ENCODE data around the gene PRAMEF1. TPM values are rescaled to one million over a fixed set of nuclear protein-coding genes. Genes with fewer than 3 reads are reported as not detected.
"Not testable (repeated sequence)": the region's sequence is repeated elsewhere in the genome, so short reads cannot be mapped to it uniquely, and the experiment has no call there.

PRAMEF1 gene, protein sequence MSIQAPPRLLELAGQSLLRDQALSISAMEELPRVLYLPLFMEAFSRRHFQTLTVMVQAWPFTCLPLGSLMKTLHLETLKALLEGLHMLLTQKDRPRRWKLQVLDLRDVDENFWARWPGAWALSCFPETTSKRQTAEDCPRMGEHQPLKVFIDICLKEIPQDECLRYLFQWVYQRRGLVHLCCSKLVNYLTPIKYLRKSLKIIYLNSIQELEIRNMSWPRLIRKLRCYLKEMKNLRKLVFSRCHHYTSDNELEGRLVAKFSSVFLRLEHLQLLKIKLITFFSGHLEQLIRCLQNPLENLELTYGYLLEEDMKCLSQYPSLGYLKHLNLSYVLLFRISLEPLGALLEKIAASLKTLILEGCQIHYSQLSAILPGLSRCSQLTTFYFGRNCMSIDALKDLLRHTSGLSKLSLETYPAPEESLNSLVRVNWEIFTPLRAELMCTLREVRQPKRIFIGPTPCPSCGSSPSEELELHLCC
- not detected for total RNA-seq

DNA sequence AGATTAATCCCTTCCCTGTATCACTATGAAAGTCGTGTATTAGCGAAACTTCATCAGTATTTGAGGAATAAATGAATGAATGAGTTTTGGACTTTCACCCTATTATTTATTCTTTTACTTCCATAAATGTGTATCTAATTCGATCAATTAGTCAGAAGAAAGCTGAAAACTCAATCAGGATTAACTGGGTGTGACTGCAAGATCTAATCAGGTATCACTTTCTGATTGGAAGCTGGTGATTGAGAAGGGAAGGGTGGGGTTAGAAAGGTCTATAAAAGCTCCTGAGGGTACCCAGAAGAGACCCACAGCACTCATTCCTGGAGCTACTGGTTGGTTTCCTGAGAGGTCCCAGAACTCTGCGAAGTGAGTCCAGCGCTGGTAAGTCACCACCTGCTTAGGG lies at the start of gene PRAMEF1:
TSS of gene PRAMEF1 (plus strand) at position 301 of the 400 bp plus-strand sequence. CDS start 1,831 bp downstream, outside the sequence.
- DNase-seq (ENCODE audit: low spot score); intact Hi-C loops (cut with DNase I); ATAC-seq: not testable (repeated sequence)

- ATAC-seq (no peak), DNase-seq (ENCODE audit: low spot score) (no peak)
- intact Hi-C loops (cut with DNase I): no loop called here
Observed at GRCh38 chr1:12741946-12742345, 49.3 kb upstream of the PRAMEF1 start.

DNA sequence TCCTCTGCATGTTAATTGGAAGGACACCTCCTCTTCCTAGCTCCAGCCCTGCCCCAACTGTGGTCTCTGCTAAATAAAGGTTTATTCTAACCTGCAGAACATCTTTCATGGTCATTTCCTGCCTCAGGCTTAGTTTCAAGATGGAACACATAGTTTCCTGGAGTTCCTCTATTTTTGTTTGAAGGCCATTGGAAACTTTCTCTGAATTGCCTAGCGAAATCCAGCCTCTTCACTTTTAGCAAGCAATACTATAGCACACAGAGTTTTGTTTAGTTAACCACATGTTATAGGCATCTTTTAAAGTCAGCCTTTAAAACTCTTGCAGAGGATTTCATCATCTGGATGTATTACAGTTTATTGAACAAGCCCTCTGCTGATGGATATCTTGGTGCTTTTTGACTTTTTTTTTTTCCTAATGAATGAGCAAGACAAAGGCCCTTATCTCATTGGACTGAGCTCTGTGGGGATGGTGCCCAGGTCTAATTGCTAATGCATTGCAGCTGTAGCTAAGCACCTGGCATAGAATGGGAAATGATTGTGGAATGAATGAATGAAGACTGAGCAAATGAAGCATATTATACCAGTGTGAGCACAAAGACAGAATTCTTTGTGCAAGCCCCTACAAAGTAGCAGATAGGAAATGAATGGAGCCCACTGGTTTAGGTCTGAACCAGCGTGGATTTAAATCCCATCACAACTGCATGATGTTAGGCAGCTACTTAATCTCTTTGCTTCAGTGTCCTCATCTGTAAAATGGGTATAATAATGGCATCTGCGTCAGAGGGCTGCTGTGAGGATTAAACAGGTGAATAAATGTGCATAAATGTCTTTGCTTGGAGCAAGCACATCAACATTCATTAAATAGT lies 45.8 kb upstream of the PRAMEF1 start:
- ATAC-seq (no peak), DNase-seq (ENCODE audit: low spot score) (no peak)
- intact Hi-C loops (cut with DNase I): no loop called here

- no peak for ATAC-seq
- DNase-seq (ENCODE audit: low spot score): no peak
- intact Hi-C loops (cut with DNase I): no loop called here
Observed at GRCh38 chr1:12745992-12746323, 45.2 kb upstream of the PRAMEF1 start, which contains the start of gene CFAP107. TSS of gene CFAP107 (plus strand) at chr1:12746200. CDS start at chr1:12746431, 231 bp downstream.

GRCh38 chr1:12748778-12749355 lies 42.3 kb upstream of the PRAMEF1 start:
- DNase-seq (ENCODE audit: low spot score) (no peak), ATAC-seq (no peak)
- intact Hi-C loops (cut with DNase I): no loop called here

GRCh38 chr1:12754738-12755137 lies 36.5 kb upstream of the PRAMEF1 start:
- ATAC-seq: no peak
- intact Hi-C loops (cut with DNase I): no loop called here

GRCh38 chr1:12756273-12756672 lies 34.9 kb upstream of the PRAMEF1 start:
- ATAC-seq (no peak), DNase-seq (ENCODE audit: low spot score) (no peak)
- intact Hi-C loops (cut with DNase I): no loop called here

More at GRCh38 chr1:12754738-12755137, 36.5 kb upstream of the PRAMEF1 start:
- no peak for DNase-seq (ENCODE audit: low spot score)

- ATAC-seq: no peak
- intact Hi-C loops (cut with DNase I): no loop called here
- DNase-seq (ENCODE audit: low spot score): no peak
Observed at GRCh38 chr1:12756768-12757413, 34.3 kb upstream of the PRAMEF1 start.

- intact Hi-C loops (cut with DNase I): no loop called here
- no peak for ATAC-seq
- no peak for DNase-seq (ENCODE audit: low spot score)
Observed at GRCh38 chr1:12757836-12758235, 33.4 kb upstream of the PRAMEF1 start.

- DNase-seq (ENCODE audit: low spot score): no peak
- ATAC-seq: no peak
- intact Hi-C loops (cut with DNase I): no loop called here
Observed at GRCh38 chr1:12760256-12760795, 30.9 kb upstream of the PRAMEF1 start.

DNA sequence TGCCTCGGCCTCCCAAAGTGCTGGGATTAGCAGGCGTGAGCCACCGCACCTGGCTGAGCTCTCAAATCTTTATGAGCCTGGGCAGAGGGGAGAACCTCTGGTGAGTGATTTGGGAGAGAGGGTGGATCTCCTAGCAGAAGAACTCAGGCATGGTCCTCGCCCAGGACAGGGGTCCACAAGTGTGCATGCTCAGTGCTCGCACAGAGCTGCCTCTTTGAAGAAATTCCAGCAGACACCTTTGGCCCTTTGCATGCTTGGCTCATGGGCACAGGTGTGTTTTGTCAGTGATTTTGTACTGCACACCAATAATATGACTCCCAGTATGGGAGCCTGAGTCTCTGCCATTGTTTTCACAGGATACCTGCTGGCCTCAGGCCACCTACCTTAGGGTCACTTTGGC lies 29.4 kb upstream of the PRAMEF1 start:
- intact Hi-C loops (cut with DNase I): no loop called here
- DNase-seq (ENCODE audit: low spot score) (no peak), ATAC-seq (no peak)

- no peak for ATAC-seq
- no peak for DNase-seq (ENCODE audit: low spot score)
Observed at GRCh38 chr1:12762766-12763165, 28.4 kb upstream of the PRAMEF1 start.

DNA sequence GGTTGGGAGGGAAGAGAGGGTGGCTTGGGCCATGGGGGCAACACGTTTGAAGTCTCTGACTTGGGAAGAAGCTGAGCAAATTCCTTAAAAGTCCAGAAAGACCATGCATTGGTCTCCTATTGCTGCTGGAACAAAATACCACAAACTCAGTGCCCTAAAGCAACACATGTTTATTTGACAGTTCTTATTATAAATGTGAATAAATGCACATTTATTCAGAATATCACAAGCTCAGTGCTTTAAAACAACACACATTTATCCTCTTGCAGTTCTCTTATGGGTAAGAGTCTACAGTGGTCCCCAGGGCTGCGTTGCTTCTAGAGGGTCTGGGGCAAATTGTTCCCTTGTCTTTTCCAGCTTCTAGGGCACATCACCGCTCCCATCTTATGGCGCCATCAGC lies 27.7 kb upstream of the PRAMEF1 start:
- DNase-seq (ENCODE audit: low spot score) (no peak), ATAC-seq (no peak)
- intact Hi-C loops (cut with DNase I): no loop called here

More at GRCh38 chr1:12762766-12763165, 28.4 kb upstream of the PRAMEF1 start:
- intact Hi-C loops (cut with DNase I): no loop called here

DNA sequence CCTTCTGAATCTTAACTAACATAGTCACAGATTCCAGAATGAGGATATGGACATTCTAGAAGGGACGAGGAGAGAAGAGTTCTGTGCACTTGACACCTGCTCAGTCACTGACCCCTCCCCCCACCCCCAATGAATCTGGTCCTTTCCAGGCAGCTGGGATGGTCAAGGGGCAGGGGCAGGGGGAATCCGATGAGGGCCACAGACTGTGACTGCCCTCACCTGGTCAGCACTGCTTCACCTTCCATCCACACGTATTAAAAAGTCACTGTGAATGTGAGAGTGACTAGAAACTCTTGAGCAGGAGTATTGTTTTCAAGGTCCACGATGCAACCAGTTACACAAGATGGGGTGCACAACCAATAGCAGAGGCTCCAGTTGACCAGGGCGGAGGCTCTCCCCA lies 27.2 kb upstream of the PRAMEF1 start:
- no peak for DNase-seq (ENCODE audit: low spot score)
- no peak for ATAC-seq
- intact Hi-C loops (cut with DNase I): no loop called here

- intact Hi-C loops (cut with DNase I): no loop called here
- no peak for ATAC-seq
- no peak for DNase-seq (ENCODE audit: low spot score)
Observed at GRCh38 chr1:12769031-12769430, 22.2 kb upstream of the PRAMEF1 start.

- ATAC-seq (no peak), DNase-seq (ENCODE audit: low spot score) (no peak)
- intact Hi-C loops (cut with DNase I): no loop called here
Observed at GRCh38 chr1:12769976-12770505, 21.2 kb upstream of the PRAMEF1 start.

GRCh38 chr1:12770620-12771019 lies 20.6 kb upstream of the PRAMEF1 start:
- intact Hi-C loops (cut with DNase I): no loop called here
- no peak for ATAC-seq
- DNase-seq (ENCODE audit: low spot score): no peak

DNA sequence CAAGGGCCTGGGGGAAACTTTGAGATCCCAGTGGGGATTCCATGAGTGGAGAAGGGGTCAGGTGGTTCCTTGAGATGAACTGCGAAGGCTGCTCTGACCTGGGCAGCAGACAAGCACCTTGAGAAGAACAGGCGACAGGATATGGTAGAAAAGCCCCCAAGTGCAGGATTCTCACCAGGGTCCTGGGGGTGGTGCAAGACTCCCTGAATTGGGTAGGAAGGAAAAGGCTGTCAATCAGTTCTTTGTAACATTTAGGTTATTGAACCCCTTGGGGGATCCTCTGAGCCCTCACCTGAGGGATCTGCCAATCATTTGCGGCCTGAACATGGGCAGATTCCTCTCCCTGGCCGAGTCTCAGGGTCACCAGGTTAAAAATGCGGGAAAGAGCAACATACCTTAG lies 20.0 kb upstream of the PRAMEF1 start:
- no peak for ATAC-seq
- DNase-seq (ENCODE audit: low spot score): no peak
- intact Hi-C loops (cut with DNase I): no loop called here

DNA sequence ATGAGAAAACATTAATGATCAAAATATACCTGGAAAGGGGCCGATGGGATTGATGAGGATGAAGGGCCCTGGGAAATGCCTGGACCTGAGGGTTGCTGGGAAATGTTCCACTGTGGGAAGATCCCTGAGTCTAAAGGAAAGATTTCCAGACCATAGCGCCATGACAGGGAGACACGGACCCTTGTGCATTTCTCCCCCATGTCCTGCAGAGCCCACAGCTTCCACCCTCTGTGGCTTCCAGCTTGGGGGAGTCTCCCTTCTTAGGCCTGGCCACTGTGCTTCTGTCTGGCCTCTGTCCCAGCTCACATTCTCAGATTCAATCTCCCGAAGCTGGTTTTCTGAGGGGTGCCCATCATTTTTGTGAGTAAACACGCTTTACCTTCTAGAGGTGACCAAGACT lies 18.7 kb upstream of the PRAMEF1 start:
- no peak for DNase-seq (ENCODE audit: low spot score)
- ATAC-seq: no peak
- intact Hi-C loops (cut with DNase I): no loop called here

Measured in sciatic nerve (tissue), 2 donors.